ENCODE data around the gene GRAMD4.

GRAMD4 gene

DNA sequence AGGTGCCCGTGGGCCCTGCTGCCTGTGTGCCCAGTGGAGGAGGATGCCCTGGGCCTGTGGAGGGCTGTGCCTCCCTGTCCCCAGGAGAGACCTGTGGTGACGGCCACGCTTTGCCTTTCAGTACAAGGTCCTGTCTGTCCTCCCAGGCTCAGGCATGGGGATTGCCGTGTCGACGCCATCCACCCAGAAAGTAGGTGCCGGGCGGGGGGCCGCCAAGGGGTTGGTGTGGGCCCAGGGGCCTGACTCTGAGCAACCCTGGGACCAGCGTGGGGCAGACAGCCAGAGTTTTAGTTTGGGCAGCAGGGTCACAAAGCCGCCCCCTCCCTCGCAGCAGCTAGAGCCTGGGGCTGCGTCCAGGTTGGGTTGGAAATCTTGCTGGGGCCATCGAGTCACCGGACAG, 56.3 kb downstream of the GRAMD4 start:
- no peak for FAIRE-seq

DNA sequence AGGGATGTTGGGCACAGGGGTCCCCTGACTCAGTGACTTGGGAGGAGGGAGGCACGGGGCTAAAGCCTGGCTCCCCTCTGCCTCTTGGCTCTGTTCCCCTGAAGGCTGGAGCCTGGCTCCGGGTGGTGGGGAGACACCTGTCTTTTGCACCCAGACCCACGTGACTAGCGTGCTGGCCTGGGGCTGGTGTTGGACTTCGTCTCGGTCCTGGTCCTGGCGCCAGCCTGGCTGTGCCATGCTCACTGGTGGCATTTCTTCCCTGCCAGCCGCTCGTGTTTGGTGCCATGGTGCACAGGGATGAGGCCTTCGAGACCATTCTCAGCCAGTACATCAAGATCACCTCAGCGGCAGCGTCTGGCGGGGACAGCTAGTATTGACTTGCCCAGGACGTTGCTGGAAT, 56.7 kb downstream of the GRAMD4 start:
- no peak for FAIRE-seq

DNA sequence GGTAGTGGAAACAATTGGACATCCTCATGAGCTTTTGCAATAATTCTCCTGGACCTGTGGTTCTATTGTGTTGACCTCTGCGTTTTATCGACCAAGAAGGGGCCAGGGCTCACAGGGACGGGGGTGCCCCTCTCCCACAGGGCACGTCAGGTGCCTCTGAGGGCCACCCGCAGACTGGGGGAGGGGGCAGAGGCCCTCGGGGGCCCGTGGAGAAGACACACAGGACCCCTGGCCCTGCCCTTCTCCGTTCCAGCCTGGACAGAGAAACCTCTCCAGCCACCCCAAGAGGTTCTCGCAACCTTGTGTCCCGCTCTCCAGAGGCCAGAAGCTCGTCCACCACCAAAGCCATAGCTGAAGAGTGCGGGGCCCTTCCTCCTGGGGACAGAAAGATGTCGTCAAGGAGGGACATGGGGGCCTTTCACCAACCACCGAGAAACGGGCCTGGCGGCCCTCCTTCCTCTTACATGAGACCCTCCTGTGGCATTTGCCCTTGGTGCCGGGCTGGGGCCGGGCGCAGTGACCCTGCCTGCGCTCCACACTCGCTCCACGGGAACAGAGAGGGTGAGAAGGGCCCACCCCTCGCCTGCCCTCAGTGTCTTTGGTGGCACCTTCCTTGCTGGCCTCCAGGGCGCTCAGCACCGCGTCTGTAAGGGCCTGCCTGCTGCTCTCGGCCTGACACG, 57.3 kb downstream of the GRAMD4 start:
- FAIRE-seq: no peak

GRCh38 chr22:46678003-46678657, 57.9 kb downstream of the GRAMD4 start:
- FAIRE-seq: no peak

- FAIRE-seq: no peak
Measured at GRCh38 chr22:46678785-46679700, 58.9 kb downstream of the GRAMD4 start.

DNA sequence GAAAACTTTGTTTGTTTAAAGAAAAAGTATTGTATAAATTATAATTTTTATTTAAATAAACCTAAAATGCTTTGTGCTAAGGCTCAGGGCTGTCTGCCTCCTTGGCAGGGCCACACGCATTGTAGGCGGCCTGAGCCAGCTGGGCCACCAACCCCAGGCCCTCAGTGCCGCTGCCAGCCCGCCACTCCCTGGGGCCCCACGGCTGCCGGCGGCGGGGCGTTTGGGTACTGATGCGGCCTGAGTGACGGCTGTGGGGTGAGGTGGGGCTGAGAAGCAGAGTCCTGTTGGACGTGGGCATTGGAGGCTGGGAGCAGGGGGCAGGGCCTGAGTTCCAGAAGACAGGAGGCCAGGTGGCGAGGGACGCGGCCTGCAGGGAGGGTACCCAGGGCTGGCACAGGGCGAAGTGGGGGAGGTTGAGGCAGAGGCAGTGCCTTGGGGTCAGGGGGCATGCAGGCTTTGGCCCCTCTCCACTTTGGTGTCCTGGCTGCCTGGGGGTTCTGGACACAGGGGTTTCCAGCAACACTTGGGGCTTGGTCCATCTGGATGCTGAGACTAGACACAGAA, 59.6 kb downstream of the GRAMD4 start:
- no peak for FAIRE-seq

GRCh38 chr22:46681010-46681409, 60.8 kb downstream of the GRAMD4 start:
- no peak for FAIRE-seq

DNA sequence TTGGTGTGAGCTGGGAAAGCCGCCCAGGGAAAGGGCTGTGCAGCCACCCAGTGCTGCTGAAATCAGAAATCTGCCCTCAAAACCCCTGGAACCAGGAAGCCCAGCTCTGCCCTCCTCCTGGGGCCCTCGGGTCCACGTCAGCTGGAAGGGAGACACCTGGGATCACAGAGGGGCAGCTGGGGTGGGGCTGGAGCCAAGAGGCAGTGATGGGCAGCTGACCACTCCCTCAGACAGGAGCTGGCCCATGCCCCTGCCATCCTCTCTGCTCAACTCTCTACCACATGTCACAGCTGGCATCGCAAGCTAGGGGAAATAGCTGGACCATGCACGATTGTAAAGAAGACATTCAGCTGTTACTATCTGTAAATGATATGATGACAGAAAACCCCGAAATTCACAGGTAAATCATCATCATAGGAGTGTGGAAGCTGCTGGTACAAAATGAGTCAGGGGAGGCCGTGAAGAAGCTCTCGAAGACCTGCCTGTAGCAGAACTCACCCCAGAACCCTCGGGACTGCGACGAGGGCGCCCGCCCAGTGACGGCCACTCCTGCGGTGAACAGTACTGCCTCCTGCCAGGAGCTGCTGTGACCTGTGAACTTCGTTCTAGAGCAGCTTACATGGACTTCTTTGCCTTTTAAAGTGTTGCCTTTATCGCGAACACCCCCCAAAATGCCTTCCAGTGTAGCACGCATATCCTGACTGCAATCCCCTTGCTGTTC, 62.0 kb downstream of the GRAMD4 start:
- no peak for FAIRE-seq

- peak; percentile 64 for FAIRE-seq
Measured at GRCh38 chr22:46684706-46685105, 64.5 kb downstream of the GRAMD4 start.

DNA sequence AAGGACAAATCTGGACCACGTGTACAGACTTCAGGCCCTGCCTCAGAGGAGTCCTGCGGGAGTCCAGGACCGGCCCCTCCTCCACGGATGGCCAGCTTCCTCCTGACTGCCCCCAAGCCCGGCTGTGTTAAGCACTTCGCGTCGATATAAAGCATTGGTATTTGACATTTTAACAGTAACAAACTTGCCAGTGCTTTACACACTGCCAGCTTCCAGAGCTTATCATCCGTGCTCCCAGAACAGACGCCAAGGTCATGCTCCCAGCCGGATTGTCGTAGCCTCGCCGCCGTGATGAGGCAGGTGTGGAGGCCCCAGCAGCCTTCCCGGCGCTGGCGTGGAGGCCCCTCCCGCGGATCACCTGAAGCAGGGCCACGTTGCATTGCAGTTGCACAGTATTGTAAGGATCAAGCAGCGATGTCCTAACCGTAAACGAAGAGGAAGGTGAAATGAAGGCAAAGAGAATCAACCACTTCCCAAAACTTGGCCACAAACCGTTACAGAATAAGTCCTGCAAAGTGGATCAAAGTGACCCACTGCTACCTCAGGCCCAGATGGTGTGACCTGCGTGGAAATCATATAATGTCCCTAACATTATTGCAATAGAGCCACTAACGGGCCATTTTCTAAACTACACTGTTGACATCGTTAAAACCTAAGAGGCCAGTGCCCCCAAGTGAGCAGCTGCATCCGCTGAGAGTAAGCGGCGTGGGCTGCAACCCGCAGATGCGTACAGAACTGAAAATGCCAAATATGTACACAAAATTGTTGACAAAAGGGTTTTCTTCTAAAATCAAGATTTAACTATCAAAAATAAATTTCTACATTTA, 66.2 kb downstream of the GRAMD4 start:
- no peak for FAIRE-seq

- no peak for FAIRE-seq
Measured at GRCh38 chr22:46687048-46687444, 66.9 kb downstream of the GRAMD4 start.

DNA sequence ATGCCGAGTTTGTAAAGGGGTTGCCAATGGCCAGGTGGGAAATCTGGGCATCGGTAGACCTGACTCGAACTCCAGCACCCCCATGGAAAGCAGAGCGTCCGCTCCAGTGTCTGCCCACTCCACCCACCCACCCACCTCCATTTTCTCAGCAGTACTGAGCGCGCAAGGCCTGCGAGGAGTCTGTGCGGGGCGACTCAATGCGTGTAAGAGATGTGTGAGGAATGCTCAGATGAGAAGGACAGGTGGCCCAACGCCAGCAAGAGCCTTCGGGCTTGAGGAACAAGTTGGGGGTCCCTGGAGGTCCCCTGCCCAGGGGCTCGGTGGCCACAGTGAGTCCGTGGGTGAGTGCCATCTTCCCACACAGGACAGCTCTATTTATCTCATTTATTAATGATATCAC, 67.3 kb downstream of the GRAMD4 start:
- no peak for FAIRE-seq

- FAIRE-seq: no peak
Measured at GRCh38 chr22:46688949-46689348, 68.8 kb downstream of the GRAMD4 start.

GRCh38 chr22:46690146-46690545, 70.0 kb downstream of the GRAMD4 start:
- no peak for FAIRE-seq

DNA sequence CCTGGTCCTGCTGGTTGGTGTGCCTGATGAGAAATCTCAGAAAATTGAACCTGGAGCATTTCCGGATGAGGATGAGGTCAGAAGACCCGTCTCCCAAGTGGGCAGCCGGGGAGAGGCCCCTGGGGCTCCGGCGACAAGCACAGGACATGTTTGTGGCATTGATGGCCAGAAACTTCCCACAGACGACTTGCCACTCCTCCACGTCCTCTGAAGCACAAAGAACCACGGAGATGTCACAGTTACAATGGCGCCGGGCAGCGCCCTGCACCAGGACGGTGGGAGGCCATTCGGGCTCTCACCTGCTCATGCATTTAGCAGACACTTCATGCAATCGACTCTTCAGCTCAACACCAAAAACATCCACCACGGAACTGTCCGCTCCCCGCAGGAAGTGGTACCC, 71.4 kb downstream of the GRAMD4 start:
- FAIRE-seq: no peak

DNA sequence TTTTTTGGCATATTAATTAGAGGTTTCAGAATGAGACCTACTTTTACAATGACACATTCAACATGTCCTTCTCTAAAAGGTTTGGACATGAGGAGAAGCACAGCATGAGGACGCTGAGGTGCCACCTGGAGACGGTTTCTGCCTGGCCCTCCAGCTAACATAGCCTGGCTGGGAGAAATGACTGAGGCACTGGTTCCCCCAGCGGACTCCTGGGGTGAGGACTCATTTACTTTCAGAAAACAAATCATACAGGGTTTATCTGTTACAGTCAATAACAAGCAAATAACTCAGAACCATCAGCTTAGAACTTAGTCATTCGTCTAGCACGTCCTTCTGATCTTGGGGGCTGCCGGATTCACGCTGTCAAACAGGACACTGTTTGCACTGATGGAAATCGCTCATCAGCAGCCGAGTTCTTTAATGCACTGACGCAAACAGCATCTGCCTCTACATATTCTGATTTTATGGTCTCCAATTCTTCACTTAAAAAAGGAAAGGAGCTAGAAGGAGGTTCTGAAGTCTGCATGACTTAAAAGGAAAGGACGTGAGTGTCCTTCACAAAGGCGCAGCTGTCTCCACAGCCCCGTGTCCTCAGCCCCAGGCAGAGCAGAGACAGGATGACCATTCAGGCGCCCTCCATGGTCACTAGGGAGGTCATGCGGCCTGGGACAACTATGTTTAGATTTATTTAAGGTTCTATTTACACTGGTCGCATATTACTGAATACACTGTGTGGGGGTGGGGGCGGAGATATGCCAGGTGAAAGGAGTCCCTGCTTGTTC, 73.6 kb downstream of the GRAMD4 start:
- FAIRE-seq: no peak

DNA sequence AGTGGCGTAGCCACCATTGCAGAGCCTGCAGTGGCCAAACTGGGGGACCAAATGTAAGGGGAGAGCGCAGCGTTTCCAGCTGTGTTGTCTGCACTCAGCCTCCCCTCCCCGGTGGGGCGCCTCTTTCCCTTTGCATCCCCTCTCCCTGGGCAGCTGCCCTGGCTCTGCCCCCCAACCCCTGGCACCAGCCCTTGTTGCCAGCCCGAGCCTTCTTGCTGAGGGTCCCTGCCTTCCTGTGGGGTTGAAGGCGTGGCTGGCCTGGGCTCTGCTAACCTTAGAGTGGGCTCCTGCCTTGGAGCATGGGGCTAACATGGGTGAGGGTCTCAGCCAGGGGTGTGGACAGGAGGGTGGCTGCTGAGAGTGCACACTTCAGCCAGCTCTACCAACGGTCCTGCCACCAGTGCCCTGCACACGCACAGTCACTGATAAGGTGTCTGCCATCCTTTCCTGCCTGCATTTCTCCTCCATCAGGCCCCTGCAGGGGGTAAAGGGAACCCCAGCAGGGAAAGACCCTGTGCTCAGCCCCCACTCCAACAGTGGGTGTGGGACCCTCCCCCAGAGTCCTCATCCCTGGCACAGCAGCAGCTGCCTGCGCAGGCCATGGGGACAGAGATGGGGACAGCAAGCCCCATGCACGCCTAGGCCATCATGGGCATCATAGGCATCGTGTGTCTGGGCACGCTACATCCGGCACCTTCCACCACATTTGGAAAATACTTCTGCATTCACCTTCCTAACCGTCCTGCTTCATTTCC, 74.4 kb downstream of the GRAMD4 start:
- no peak for FAIRE-seq

GRCh38 chr22:46695346-46696228, 75.4 kb downstream of the GRAMD4 start:
- no peak for FAIRE-seq

DNA sequence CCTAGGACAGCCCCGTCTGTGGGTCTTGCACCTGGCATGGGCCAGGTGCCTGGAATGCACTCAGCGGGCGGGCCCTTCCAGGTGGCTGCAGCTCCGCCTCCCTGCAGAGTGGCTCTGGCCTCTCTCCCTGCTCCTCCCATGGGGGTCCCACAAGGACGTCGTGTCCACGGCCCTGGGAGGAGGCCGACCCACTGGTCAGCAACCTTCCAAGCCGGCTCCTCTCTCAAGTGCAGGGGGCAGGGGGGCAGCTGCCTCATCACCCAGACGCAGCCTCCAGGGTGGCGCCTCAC, 76.0 kb downstream of the GRAMD4 start:
- no peak for FAIRE-seq

Measured in islet of Langerhans (tissue), 1 donor.